Measurements from ENCODE around the gene RBM33. TPM values are rescaled to one million over a fixed set of nuclear protein-coding genes. Genes with fewer than 3 reads are reported as not detected.
"Not testable (repeated sequence)": the region's sequence is repeated elsewhere in the genome, so short reads cannot be mapped to it uniquely, and the experiment has no call there.

The RBM33 gene
- total and polyA plus RNA-seq, 5 donors: 16.6 to 39.1 (median 38.0) TPM

- DNase-seq (peak in 2 of 3 donors; percentile 12 to 42), ATAC-seq (no peak)
- 91% methylated on average over 16 of the region's 16 CpGs for WGBS
- H3K27ac ChIP-seq (ENCODE audit: low read length): no peak overlapping the region
- H3K9me3 ChIP-seq (ENCODE audit: control insufficient read depth, low read length): no peaks in the 10 kb centered on the region
- intact Hi-C loops (cut with DNase I): loop anchor here in 1 of 4 donors (5.0 kb wide), 1 partner anchor 655 kb away; no protein-coding TSS in a partner anchor
- no peak overlapping the region for H3K4me3 ChIP-seq (ENCODE audit: low read length)
- no peaks in the 10 kb centered on the region for H3K27me3 ChIP-seq (ENCODE audit: control insufficient read depth, insufficient read depth)
- no peaks in the 10 kb centered on the region for H3K4me1 ChIP-seq (ENCODE audit: control insufficient read depth, insufficient read depth, low read length)
These were observed 172.5 kb downstream of the RBM33 start for GRCh38 chr7:155816996-155817395.

- intact Hi-C loops (cut with DNase I): loop anchor here in 1 of 4 donors (5.0 kb wide), 1 partner anchor 655 kb away; no protein-coding TSS in a partner anchor
- not testable (repeated sequence) for H3K9me3 ChIP-seq (ENCODE audit: control insufficient read depth, low read length); H3K27me3 ChIP-seq (ENCODE audit: control insufficient read depth, insufficient read depth); H3K4me3 ChIP-seq (ENCODE audit: low read length); H3K4me1 ChIP-seq (ENCODE audit: control insufficient read depth, insufficient read depth, low read length); ATAC-seq; H3K27ac ChIP-seq (ENCODE audit: low read length)
- DNase-seq: peak in 1 of 3 donors; percentile 6
- 73% methylated on average over 3 of the region's 4 CpGs for WGBS
These were observed 173.1 kb downstream of the RBM33 start for GRCh38 chr7:155817515-155817914.

- no peak overlapping the region for H3K27ac ChIP-seq (ENCODE audit: low read length)
- H3K9me3 ChIP-seq (ENCODE audit: control insufficient read depth, low read length): no peaks in the 10 kb centered on the region
- intact Hi-C loops (cut with DNase I): loop anchor here in 1 of 4 donors (5.0 kb wide), 1 partner anchor 654 kb away; no protein-coding TSS in a partner anchor
- H3K27me3 ChIP-seq (ENCODE audit: control insufficient read depth, insufficient read depth): no peaks in the 10 kb centered on the region
- ATAC-seq (no peak), DNase-seq (peak in 1 of 3 donors; percentile 41)
- H3K4me3 ChIP-seq (ENCODE audit: low read length): no peak overlapping the region
- H3K4me1 ChIP-seq (ENCODE audit: control insufficient read depth, insufficient read depth, low read length): no peaks in the 10 kb centered on the region
- 59% methylated on average over 21 of the region's 21 CpGs for WGBS
These were observed 173.8 kb downstream of the RBM33 start for GRCh38 chr7:155818154-155818819.

- 76% methylated on average over 6 of the region's 6 CpGs for WGBS
- Histone ChIP-seq H3K9me3 (ENCODE audit: control insufficient read depth, low read length) (no peaks in the 10 kb centered on the region), H3K27me3 (ENCODE audit: control insufficient read depth, insufficient read depth) (no peaks in the 10 kb centered on the region), H3K4me1 (ENCODE audit: control insufficient read depth, insufficient read depth, low read length) (no peaks in the 10 kb centered on the region), H3K4me3 (ENCODE audit: low read length) (no peak overlapping the region), H3K27ac (ENCODE audit: low read length) (no peak overlapping the region)
- no peak for DNase-seq
- ATAC-seq: no peak
- intact Hi-C loops (cut with DNase I): loop anchor here in 1 of 4 donors (5.0 kb wide), 1 partner anchor 654 kb away; no protein-coding TSS in a partner anchor
These were observed 174.3 kb downstream of the RBM33 start for GRCh38 chr7:155818820-155819168.

GRCh38 chr7:155819186-155819585 is 174.7 kb downstream of the RBM33 start:
- no peak for ATAC-seq

GRCh38 chr7:155820246-155820645 is 175.8 kb downstream of the RBM33 start:
- intact Hi-C loops (cut with DNase I): no loop called here
- DNase-seq (peak in 1 of 3 donors; percentile 24), ATAC-seq (no peak)
- H3K4me1 ChIP-seq (ENCODE audit: control insufficient read depth, insufficient read depth, low read length): no peaks in the 10 kb centered on the region
- H3K9me3 ChIP-seq (ENCODE audit: control insufficient read depth, low read length): no peaks in the 10 kb centered on the region
- no peak overlapping the region for H3K27ac ChIP-seq (ENCODE audit: low read length)
- 79% methylated on average over 18 of the region's 18 CpGs for WGBS
- no peaks in the 10 kb centered on the region for H3K27me3 ChIP-seq (ENCODE audit: control insufficient read depth, insufficient read depth)
- H3K4me3 ChIP-seq (ENCODE audit: low read length): no peak overlapping the region

More at GRCh38 chr7:155819186-155819585, 174.7 kb downstream of the RBM33 start:
- Histone ChIP-seq H3K27me3 (ENCODE audit: control insufficient read depth, insufficient read depth) (no peaks in the 10 kb centered on the region), H3K9me3 (ENCODE audit: control insufficient read depth, low read length) (no peaks in the 10 kb centered on the region), H3K4me1 (ENCODE audit: control insufficient read depth, insufficient read depth, low read length) (no peaks in the 10 kb centered on the region), H3K27ac (ENCODE audit: low read length) (no peak overlapping the region), H3K4me3 (ENCODE audit: low read length) (no peak overlapping the region)
- intact Hi-C loops (cut with DNase I): loop anchor here in 1 of 4 donors (5.0 kb wide), 1 partner anchor 653 kb away; no protein-coding TSS in a partner anchor
- WGBS: 68% methylated on average over 12 of the region's 12 CpGs
- DNase-seq: peak in 1 of 3 donors; percentile 41

- DNase-seq: no peak
- H3K9me3 ChIP-seq (ENCODE audit: control insufficient read depth, low read length): no peaks in the 10 kb centered on the region
- no peaks in the 10 kb centered on the region for H3K4me1 ChIP-seq (ENCODE audit: control insufficient read depth, insufficient read depth, low read length)
- 74% methylated on average over 13 of the region's 13 CpGs for WGBS
- intact Hi-C loops (cut with DNase I): no loop called here
- no peak for ATAC-seq
- H3K4me3 ChIP-seq (ENCODE audit: low read length): no peak overlapping the region
- no peaks in the 10 kb centered on the region for H3K27me3 ChIP-seq (ENCODE audit: control insufficient read depth, insufficient read depth)
- no peak overlapping the region for H3K27ac ChIP-seq (ENCODE audit: low read length)
These were observed 176.3 kb downstream of the RBM33 start for GRCh38 chr7:155820788-155821187.

GRCh38 chr7:155821851-155822250 is 177.4 kb downstream of the RBM33 start:
- intact Hi-C loops (cut with DNase I): no loop called here
- no peak for ATAC-seq
- Histone ChIP-seq H3K4me1 (ENCODE audit: control insufficient read depth, insufficient read depth, low read length) (no peaks in the 10 kb centered on the region), H3K27ac (ENCODE audit: low read length) (no peak overlapping the region), H3K4me3 (ENCODE audit: low read length) (no peak overlapping the region), H3K9me3 (ENCODE audit: control insufficient read depth, low read length) (no peaks in the 10 kb centered on the region), H3K27me3 (ENCODE audit: control insufficient read depth, insufficient read depth) (no peaks in the 10 kb centered on the region)
- 78% methylated on average over 11 of the region's 11 CpGs for WGBS
- DNase-seq: no peak

GRCh38 chr7:155824227-155824886 is 179.9 kb downstream of the RBM33 start:
- peak in 1 of 3 donors; percentile 10 for DNase-seq
- ATAC-seq: no peak
- intact Hi-C loops (cut with DNase I): no loop called here
- Histone ChIP-seq H3K4me3 (ENCODE audit: low read length) (no peak overlapping the region), H3K4me1 (ENCODE audit: control insufficient read depth, insufficient read depth, low read length) (no peaks in the 10 kb centered on the region), H3K9me3 (ENCODE audit: control insufficient read depth, low read length) (no peaks in the 10 kb centered on the region), H3K27me3 (ENCODE audit: control insufficient read depth, insufficient read depth) (no peaks in the 10 kb centered on the region), H3K27ac (ENCODE audit: low read length) (no peak overlapping the region)
- 79% methylated on average over 17 of the region's 17 CpGs for WGBS

- WGBS: 47% methylated on average over 3 of the region's 3 CpGs
- intact Hi-C loops (cut with DNase I): no loop called here
- ATAC-seq (no peak), DNase-seq (no peak)
- Histone ChIP-seq H3K27ac (ENCODE audit: low read length) (no peak overlapping the region), H3K9me3 (ENCODE audit: control insufficient read depth, low read length) (no peaks in the 10 kb centered on the region), H3K4me1 (ENCODE audit: control insufficient read depth, insufficient read depth, low read length) (no peaks in the 10 kb centered on the region), H3K4me3 (ENCODE audit: low read length) (no peak overlapping the region), H3K27me3 (ENCODE audit: control insufficient read depth, insufficient read depth) (no peaks in the 10 kb centered on the region)
These were observed 180.9 kb downstream of the RBM33 start for GRCh38 chr7:155825336-155825735.

- no peaks in the 10 kb centered on the region for H3K4me1 ChIP-seq (ENCODE audit: control insufficient read depth, insufficient read depth, low read length)
- no peaks in the 10 kb centered on the region for H3K9me3 ChIP-seq (ENCODE audit: control insufficient read depth, low read length)
- no peak for DNase-seq
- 75% methylated on average over 17 of the region's 17 CpGs for WGBS
- H3K27ac ChIP-seq (ENCODE audit: low read length): no peak overlapping the region
- ATAC-seq: no peak
- intact Hi-C loops (cut with DNase I): no loop called here
- H3K27me3 ChIP-seq (ENCODE audit: control insufficient read depth, insufficient read depth): no peaks in the 10 kb centered on the region
- no peak overlapping the region for H3K4me3 ChIP-seq (ENCODE audit: low read length)
These were observed 185.5 kb downstream of the RBM33 start for GRCh38 chr7:155829796-155830470.
